Epithelial cell of proximal tubule (primary cell): ENCODE data around the gene PTPRK. TPM values are rescaled to one million over a fixed set of nuclear protein-coding genes. Genes with fewer than 3 reads are reported as not detected.

ENCODE experiments used
- DNase-seq: peaks from one replicate; pipeline ENCODE4 v3.0.0-alpha.2; 2011; ENCODE audit warnings: low read depth
- H3K4me3 ChIP-seq: 2 replicates; pipeline ENCODE4 v1.5.1; 2011; ENCODE audit warnings: low read depth, mild to moderate bottlenecking, low read length
- CTCF ChIP-seq: conservative IDR thresholded peaks from 2 replicates; pipeline ENCODE4 v1.5.1; 2012; ENCODE audit warnings: low read depth, mild to moderate bottlenecking, low read length
- total RNA-seq: library from RNA; depleted of rRNA; stranded (reverse); fragments of >200 nt; gene quantifications from 2 replicates; pipeline ENCODE4 v1.2.3, GENCODE V29; 2015

The PTPRK gene
- total RNA-seq, 1 donor from 2014 or later: 42.5 TPM

- no peak for TF ChIP-seq CTCF
- H3K4me3 ChIP-seq: no peak overlapping the region
- no peak for DNase-seq
Measured at GRCh38 chr6:128380891-128381290, 139.5 kb downstream of the PTPRK start.

GRCh38 chr6:128379577-128379976 is 140.8 kb downstream of the PTPRK start:
- H3K4me3 ChIP-seq: no peak overlapping the region

GRCh38 chr6:128376952-128377503 is 143.4 kb downstream of the PTPRK start:
- no peak overlapping the region for H3K4me3 ChIP-seq
- DNase-seq: no peak
- no peak for TF ChIP-seq CTCF

More at GRCh38 chr6:128379577-128379976, 140.8 kb downstream of the PTPRK start:
- no peak for DNase-seq
- no peak for TF ChIP-seq CTCF

- DNase-seq: no peak
- H3K4me3 ChIP-seq: no peak overlapping the region
- no peak for TF ChIP-seq CTCF
Measured at GRCh38 chr6:128371136-128371535, 149.3 kb downstream of the PTPRK start.

- H3K4me3 ChIP-seq: no peak overlapping the region
- DNase-seq: no peak
- TF ChIP-seq CTCF: no peak
Measured at GRCh38 chr6:128370072-128370471, 150.3 kb downstream of the PTPRK start.

- no peak for DNase-seq
- no peak overlapping the region for H3K4me3 ChIP-seq
- no peak for TF ChIP-seq CTCF
Measured at GRCh38 chr6:128368213-128368944, 152.0 kb downstream of the PTPRK start.

- DNase-seq: no peak
- H3K4me3 ChIP-seq: no peak overlapping the region
- no peak for TF ChIP-seq CTCF
Measured at GRCh38 chr6:128367437-128367836, 153.0 kb downstream of the PTPRK start.
